DND-41 (cell line): ENCODE results near the gene STK24.

Source experiments
- ATAC-seq: fragments of 200-7000 bp; cut with Tn5 transposase; 3 replicates; pipeline ENCODE4 v1.9.1; 2021; ENCODE audit warnings: low read depth; ENCODE audit not compliant: insufficient read depth
- DNase-seq: peaks from one replicate; pipeline ENCODE4 v3.0.0-alpha.2; 2020
- H2AFZ ChIP-seq: 2 replicates; pipeline ENCODE4 v1.6.0; 2012; ENCODE audit warnings: low read depth, low read length
- H3K27ac ChIP-seq: 2 replicates; pipeline ENCODE4 v1.5.1; 2012; ENCODE audit warnings: low read length, inconsistent platforms
- H3K27me3 ChIP-seq: fragments of 200-600 bp; sonication (generic); 2 replicates; pipeline ENCODE4 v1.6.0; 2012; ENCODE audit warnings: low read length, mild to moderate bottlenecking, inconsistent platforms; ENCODE audit not compliant: insufficient read depth, poor library complexity
- H3K36me3 ChIP-seq: 2 replicates; pipeline ENCODE4 v1.5.1; 2012; ENCODE audit warnings: low read length, inconsistent platforms; ENCODE audit not compliant: insufficient read depth
- H3K4me1 ChIP-seq: 2 replicates; pipeline ENCODE4 v1.5.1; 2012; ENCODE audit warnings: mild to moderate bottlenecking, low read length; ENCODE audit not compliant: insufficient read depth
- H3K4me2 ChIP-seq: 2 replicates; pipeline ENCODE4 v1.6.0; 2012; ENCODE audit warnings: mild to moderate bottlenecking, moderate library complexity, low read length, inconsistent platforms; ENCODE audit not compliant: insufficient read depth
- H3K4me3 ChIP-seq, 2 experiments: fragments of 200-600 bp in 1 of 2; shearing (Covaris generic) in 1 of 2; 2 replicates each; pipeline ENCODE4 v1.5.1; 2012 to 2016; ENCODE audit warnings: inconsistent platforms in 2 of 2, low read length in 2 of 2, mild to moderate bottlenecking in 2 of 2, low read depth in 1 of 2, moderate library complexity in 1 of 2
- H3K79me2 ChIP-seq: 2 replicates; pipeline ENCODE4 v1.6.0; 2012; ENCODE audit warnings: low read length, inconsistent platforms; ENCODE audit not compliant: insufficient read depth
- H3K9ac ChIP-seq: 2 replicates; pipeline ENCODE4 v1.6.0; 2012; ENCODE audit warnings: low read depth, mild to moderate bottlenecking, inconsistent platforms, low read length, moderate library complexity
- H3K9me3 ChIP-seq: 2 replicates; pipeline ENCODE4 v1.5.1; 2012; ENCODE audit warnings: low read length, moderate library complexity, mild to moderate bottlenecking, inconsistent platforms; ENCODE audit not compliant: insufficient read depth, severe bottlenecking
- H4K20me1 ChIP-seq: 2 replicates; pipeline ENCODE4 v1.6.0; 2012; ENCODE audit warnings: low read length; ENCODE audit not compliant: insufficient read depth
- EZH2 ChIP-seq: IDR thresholded peaks from 3 replicates; pipeline ENCODE4 v1.6.1; 2012; ENCODE audit warnings: borderline replicate concordance, low read depth, mild to moderate bottlenecking, moderate library complexity, low read length, inconsistent platforms; ENCODE audit not compliant: severe bottlenecking
- TF ChIP-seq, protein P1 (sequence below): IDR thresholded peaks from 2 replicates; pipeline ENCODE4 v1.5.1; 2012; ENCODE audit warnings: borderline replicate concordance, low read length, moderate library complexity, mild to moderate bottlenecking; ENCODE audit not compliant: poor library complexity, severe bottlenecking; ENCODE audit errors: extremely low read depth

The STK24 gene

DNA sequence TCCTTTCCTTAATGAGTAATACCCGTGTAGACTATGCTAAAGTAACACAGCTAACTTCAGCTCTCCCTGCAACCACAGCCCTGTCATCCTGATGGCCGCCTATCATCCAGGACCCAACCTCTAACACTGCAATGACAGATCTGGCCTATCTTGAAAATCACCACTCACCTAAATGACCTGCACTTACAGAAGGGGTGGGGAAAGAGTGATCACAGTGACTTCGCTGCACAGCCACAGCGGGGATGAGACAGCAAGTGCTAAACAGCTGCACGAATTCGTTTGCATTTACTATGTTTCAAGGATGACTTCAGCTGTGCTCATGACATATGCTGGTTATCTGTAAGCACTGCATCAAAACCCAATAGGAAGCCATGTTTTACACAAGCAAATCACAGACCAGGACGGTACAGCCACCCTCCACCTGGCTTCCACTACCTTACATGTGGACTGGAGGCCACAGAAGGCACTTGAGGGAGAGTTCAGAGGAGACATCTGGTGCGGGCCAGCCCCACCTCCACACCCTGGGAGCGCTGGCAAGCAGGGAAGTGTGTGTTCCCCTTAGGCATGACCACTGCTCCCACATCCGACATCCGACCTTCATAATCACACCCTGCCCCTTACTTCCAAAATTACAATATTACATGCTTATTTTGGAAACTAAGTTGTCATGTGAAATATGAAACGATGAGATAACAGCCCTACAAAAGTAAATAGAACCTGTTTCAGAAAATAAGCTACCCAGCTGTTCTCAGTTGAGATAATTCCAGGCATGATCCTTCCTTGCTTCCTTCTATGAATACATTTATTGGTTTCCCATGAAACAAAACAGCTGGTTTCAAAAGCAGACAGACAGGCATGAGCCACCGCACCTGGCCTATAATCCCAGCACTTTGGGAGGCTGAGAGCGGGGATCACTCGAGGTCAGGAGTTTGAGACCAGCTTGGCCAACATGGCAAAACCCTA is 95.7 kb downstream of the STK24 start:
- Histone ChIP-seq H3K4me3 (no peak overlapping the region), H3K4me1 (peaks cover 29% of the 10 kb centered on the region), H3K36me3 (peaks cover 24% of the 10 kb centered on the region), H2AFZ (no peak overlapping the region), H3K9me3 (no peaks in the 10 kb centered on the region), H3K9ac (no peak overlapping the region), H3K79me2 (peaks cover 78% of the 10 kb centered on the region), H4K20me1 (peaks cover 74% of the 10 kb centered on the region), H3K27ac (no peak overlapping the region), H3K4me2 (no peak overlapping the region), H3K27me3 (no peaks in the 10 kb centered on the region)
- ATAC-seq (no peak), DNase-seq (no peak)
- TF ChIP-seq, protein P1, sequence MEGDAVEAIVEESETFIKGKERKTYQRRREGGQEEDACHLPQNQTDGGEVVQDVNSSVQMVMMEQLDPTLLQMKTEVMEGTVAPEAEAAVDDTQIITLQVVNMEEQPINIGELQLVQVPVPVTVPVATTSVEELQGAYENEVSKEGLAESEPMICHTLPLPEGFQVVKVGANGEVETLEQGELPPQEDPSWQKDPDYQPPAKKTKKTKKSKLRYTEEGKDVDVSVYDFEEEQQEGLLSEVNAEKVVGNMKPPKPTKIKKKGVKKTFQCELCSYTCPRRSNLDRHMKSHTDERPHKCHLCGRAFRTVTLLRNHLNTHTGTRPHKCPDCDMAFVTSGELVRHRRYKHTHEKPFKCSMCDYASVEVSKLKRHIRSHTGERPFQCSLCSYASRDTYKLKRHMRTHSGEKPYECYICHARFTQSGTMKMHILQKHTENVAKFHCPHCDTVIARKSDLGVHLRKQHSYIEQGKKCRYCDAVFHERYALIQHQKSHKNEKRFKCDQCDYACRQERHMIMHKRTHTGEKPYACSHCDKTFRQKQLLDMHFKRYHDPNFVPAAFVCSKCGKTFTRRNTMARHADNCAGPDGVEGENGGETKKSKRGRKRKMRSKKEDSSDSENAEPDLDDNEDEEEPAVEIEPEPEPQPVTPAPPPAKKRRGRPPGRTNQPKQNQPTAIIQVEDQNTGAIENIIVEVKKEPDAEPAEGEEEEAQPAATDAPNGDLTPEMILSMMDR, result no peak
- TF ChIP-seq EZH2, result no peak

DNA sequence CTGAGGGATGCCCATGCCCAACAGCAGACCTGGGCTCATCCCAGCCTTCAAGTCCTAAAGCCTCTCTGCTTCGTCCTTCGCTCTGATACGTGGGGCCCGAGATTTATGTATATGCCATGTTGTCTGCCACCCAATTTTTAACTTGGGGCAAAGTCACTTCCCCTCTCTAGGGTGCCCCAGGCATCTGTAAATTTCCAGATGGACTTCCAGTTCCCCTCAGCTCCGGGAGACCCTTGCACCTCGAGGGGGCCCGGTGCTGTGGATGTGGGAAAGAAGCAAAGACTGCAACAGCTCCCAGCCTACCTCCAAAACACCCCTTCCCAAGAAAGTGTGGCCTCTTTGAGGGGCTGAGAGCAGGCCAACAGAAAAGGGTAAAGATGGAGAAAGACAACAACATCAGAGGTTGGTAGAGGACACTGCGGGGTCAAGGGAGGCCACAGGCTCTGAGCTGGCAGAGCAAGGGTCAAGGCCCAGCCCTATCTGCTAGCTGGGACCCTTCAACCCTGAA is 97.4 kb downstream of the STK24 start:
- Histone ChIP-seq H3K4me1 (peaks cover 38% of the 10 kb centered on the region), H3K4me3 (no peak overlapping the region), H3K9me3 (no peaks in the 10 kb centered on the region), H3K36me3 (peaks cover 35% of the 10 kb centered on the region), H4K20me1 (peaks cover 72% of the 10 kb centered on the region), H3K9ac (no peak overlapping the region), H2AFZ (no peak overlapping the region), H3K27ac (no peak overlapping the region), H3K4me2 (no peak overlapping the region), H3K79me2 (peaks cover 74% of the 10 kb centered on the region), H3K27me3 (no peaks in the 10 kb centered on the region)
- TF ChIP-seq, protein P1, result no peak
- no peak for TF ChIP-seq EZH2
- DNase-seq (no peak), ATAC-seq (no peak)

DNA sequence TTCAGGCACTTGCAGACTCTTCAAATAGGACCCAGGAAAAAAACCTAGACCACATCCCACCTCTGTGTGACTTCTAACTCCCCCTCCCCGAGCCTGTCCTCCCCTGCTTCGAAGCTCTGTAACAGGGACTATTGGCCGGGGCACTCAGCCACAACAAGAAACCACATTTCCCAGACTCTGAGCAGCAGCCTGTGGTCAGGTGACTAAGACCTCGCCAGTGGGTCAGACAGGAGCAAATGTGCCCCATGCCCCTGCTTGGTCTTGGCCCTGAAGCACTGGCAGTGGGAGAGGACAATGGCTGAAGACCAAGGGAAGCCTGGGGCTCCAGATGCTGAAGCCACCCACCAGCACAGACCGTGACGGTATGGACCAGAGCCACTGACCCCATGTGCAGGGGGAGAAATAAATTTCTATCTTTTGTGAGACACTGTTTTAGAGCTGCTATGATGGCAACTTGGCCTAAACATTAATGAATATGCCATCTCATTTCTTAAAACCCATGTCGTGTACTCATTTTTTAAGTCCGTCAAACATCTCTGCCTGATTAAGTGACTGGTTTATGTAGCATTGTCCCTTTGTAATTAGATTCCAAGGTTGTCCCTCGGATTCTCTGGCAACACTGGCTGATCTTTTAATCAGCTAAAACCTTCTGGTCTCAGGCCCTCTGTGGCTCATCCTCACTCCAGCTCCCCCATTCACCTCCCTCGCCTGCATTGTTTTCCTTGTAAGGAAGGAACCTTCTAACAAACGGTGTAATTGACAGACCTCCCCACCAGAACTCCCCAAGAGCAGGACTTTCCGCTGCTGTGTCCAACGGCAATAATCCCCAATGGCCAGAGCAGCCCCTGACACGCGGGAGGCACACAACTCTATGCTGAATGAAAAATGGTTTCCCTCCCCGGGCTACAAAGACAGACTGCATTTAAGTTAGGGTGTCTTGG is 98.4 kb downstream of the STK24 start:
- H3K27ac ChIP-seq, result peak overlapping the region; percentile 9
- no peak overlapping the region for H3K9ac ChIP-seq
- peaks cover 63% of the 10 kb centered on the region for H3K79me2 ChIP-seq
- DNase-seq, result no peak
- H3K36me3 ChIP-seq, result peaks cover 46% of the 10 kb centered on the region
- no peak for ATAC-seq
- H2AFZ ChIP-seq, result no peak overlapping the region
- H4K20me1 ChIP-seq, result peaks cover 63% of the 10 kb centered on the region
- no peak overlapping the region for H3K4me2 ChIP-seq
- H3K27me3 ChIP-seq, result no peaks in the 10 kb centered on the region
- H3K4me3 ChIP-seq, result no peak overlapping the region
- TF ChIP-seq, protein P1, result no peak
- no peak for TF ChIP-seq EZH2
- H3K4me1 ChIP-seq, result peaks cover 38% of the 10 kb centered on the region
- H3K9me3 ChIP-seq, result no peaks in the 10 kb centered on the region
